KMS-11 (cell line): Measurements from ENCODE around the gene TACR1.

Source experiments
- H2AFZ ChIP-seq: fragments of 200-600 bp; sonication (generic); 2 replicates; pipeline ENCODE4 v1.6.1; 2016; ENCODE audit warnings: antibody characterized with exemption, mixed run types, low read depth
- H3K27ac ChIP-seq: fragments of 200-600 bp; sonication (generic); 2 replicates; pipeline ENCODE4 v1.6.1; 2016; ENCODE audit warnings: mild to moderate bottlenecking, mixed run types
- H3K27me3 ChIP-seq: fragments of 200-600 bp; sonication (generic); 2 replicates; pipeline ENCODE4 v1.6.1; 2017; ENCODE audit warnings: mild to moderate bottlenecking, low read depth, mixed run types, moderate library complexity; ENCODE audit not compliant: insufficient read depth
- H3K36me3 ChIP-seq: fragments of 200-600 bp; sonication (generic); 2 replicates; pipeline ENCODE4 v1.6.1; 2017; ENCODE audit warnings: mild to moderate bottlenecking, mixed run types; ENCODE audit not compliant: insufficient read depth
- H3K4me1 ChIP-seq: fragments of 200-600 bp; sonication (generic); 2 replicates; pipeline ENCODE4 v1.6.1; 2016; ENCODE audit warnings: mild to moderate bottlenecking, low read depth, mixed run types; ENCODE audit not compliant: poor library complexity, severe bottlenecking
- H3K4me2 ChIP-seq: fragments of 200-600 bp; sonication (generic); 2 replicates; pipeline ENCODE4 v1.7.0; 2016; ENCODE audit warnings: mild to moderate bottlenecking, mixed run types
- H3K4me3 ChIP-seq: fragments of 200-600 bp; sonication (generic); IDR thresholded peaks from 2 replicates; pipeline ENCODE4 v1.6.1; 2017; ENCODE audit warnings: low read depth, low read length, mixed read lengths; ENCODE audit not compliant: insufficient read depth
- H3K79me2 ChIP-seq: fragments of 200-600 bp; sonication (generic); 2 replicates; pipeline ENCODE4 v1.6.1; 2016; ENCODE audit warnings: low read depth, mixed run types; ENCODE audit not compliant: insufficient read depth
- H3K9ac ChIP-seq: fragments of 200-600 bp; sonication (generic); 2 replicates; pipeline ENCODE4 v1.6.1; 2016; ENCODE audit warnings: mild to moderate bottlenecking, mixed run types
- H4K20me1 ChIP-seq: fragments of 200-600 bp; sonication (generic); 2 replicates; pipeline ENCODE4 v1.6.1; 2016; ENCODE audit warnings: mild to moderate bottlenecking, mixed run types; ENCODE audit not compliant: insufficient read depth
- TF ChIP-seq, protein P1 (sequence below): fragments of 200-600 bp; sonication (generic); conservative IDR thresholded peaks from 2 replicates; pipeline ENCODE4 v1.6.1; 2017; ENCODE audit warnings: low read depth, mild to moderate bottlenecking, antibody characterized with exemption, low read length, moderate library complexity, mixed read lengths

Gene TACR1

DNA sequence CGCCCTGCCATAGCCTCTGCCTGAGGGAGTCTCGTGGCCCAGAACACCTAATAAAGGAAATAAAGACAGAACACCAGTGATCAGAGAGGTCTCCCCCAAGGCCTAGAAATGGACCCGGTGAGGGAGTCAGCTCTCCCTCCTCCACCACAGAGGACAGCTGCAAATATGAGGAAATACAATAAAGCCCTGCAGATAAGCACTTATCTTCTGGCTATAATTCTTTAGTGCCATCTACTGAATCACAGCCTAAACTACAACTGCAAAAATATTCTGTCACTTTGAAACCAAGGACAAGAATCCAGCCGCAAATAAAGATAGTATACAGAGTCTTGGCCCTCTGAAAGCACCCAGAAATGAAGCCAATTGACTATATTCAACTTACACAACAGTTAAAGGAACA, 42.4 kb upstream of the TACR1 start:
- no peaks in the 10 kb centered on the region for H3K79me2 ChIP-seq
- H3K36me3 ChIP-seq: no peaks in the 10 kb centered on the region
- no peaks in the 10 kb centered on the region for H3K27me3 ChIP-seq
- H3K27ac ChIP-seq: no peak overlapping the region
- H2AFZ ChIP-seq: no peak overlapping the region
- H4K20me1 ChIP-seq: no peaks in the 10 kb centered on the region
- TF ChIP-seq, protein P1, sequence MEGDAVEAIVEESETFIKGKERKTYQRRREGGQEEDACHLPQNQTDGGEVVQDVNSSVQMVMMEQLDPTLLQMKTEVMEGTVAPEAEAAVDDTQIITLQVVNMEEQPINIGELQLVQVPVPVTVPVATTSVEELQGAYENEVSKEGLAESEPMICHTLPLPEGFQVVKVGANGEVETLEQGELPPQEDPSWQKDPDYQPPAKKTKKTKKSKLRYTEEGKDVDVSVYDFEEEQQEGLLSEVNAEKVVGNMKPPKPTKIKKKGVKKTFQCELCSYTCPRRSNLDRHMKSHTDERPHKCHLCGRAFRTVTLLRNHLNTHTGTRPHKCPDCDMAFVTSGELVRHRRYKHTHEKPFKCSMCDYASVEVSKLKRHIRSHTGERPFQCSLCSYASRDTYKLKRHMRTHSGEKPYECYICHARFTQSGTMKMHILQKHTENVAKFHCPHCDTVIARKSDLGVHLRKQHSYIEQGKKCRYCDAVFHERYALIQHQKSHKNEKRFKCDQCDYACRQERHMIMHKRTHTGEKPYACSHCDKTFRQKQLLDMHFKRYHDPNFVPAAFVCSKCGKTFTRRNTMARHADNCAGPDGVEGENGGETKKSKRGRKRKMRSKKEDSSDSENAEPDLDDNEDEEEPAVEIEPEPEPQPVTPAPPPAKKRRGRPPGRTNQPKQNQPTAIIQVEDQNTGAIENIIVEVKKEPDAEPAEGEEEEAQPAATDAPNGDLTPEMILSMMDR: peak; percentile 74
- no peak overlapping the region for H3K4me2 ChIP-seq
- no peaks in the 10 kb centered on the region for H3K4me1 ChIP-seq
- no peak overlapping the region for H3K9ac ChIP-seq
- H3K4me3 ChIP-seq: no peak overlapping the region

DNA sequence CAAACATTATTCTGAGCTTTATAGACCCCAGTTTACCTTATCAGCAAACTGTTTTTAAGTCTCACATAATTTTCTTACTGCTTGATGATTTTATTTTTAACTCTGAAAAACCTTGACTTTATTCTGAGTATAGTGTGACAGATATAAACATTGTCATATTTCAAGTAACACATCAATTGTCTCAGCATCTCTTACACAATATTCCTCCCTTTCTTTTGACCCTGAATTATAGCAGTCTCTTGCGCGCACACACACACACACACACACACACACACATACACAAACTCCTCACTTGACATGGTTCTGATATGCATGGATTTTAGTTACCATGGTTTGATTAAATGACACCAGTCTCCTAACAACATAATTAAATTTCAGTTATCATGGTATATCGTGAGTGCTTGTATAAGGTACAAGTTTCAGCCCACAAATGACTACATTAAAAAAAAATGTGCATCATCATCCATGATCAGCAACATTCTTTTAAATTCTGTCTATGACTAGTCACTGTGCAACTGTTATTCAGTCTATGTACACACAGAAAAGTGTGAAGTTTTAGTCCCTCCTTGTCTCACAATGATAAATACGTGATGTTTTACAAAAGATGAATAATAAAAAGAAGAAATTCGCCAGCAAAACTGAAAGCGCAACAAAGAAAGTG, 39.5 kb upstream of the TACR1 start:
- H3K79me2 ChIP-seq: no peaks in the 10 kb centered on the region
- H3K27me3 ChIP-seq: no peaks in the 10 kb centered on the region
- H3K4me2 ChIP-seq: no peak overlapping the region
- H3K27ac ChIP-seq: no peak overlapping the region
- H3K9ac ChIP-seq: no peak overlapping the region
- no peak overlapping the region for H3K4me3 ChIP-seq
- no peaks in the 10 kb centered on the region for H3K36me3 ChIP-seq
- H2AFZ ChIP-seq: no peak overlapping the region
- no peaks in the 10 kb centered on the region for H4K20me1 ChIP-seq
- TF ChIP-seq, protein P1: no peak
- H3K4me1 ChIP-seq: no peaks in the 10 kb centered on the region

DNA sequence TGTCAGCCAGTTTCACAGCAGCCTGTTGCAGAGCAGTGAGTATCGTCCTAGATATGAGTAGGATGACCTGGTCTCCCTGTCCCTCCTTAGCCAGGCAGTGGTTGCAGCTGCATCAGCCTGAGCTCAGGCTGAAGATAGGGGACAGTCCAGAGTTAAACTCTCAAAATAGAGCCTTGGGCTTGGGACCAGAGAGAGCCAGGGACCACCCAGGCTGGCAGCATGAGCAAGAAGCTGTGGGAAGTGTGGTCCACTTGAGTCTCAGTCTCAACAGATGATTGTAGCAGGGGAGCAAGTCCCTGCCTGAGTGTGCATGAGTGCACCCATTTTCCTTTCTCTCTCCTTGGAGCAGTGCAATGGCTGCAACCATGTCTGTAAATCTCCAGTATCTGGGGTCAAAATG, 38.0 kb upstream of the TACR1 start:
- TF ChIP-seq, protein P1: no peak
- no peaks in the 10 kb centered on the region for H3K4me1 ChIP-seq
- H3K9ac ChIP-seq: no peak overlapping the region
- H3K27ac ChIP-seq: no peak overlapping the region
- no peaks in the 10 kb centered on the region for H3K36me3 ChIP-seq
- no peaks in the 10 kb centered on the region for H3K27me3 ChIP-seq
- H3K79me2 ChIP-seq: no peaks in the 10 kb centered on the region
- no peaks in the 10 kb centered on the region for H4K20me1 ChIP-seq
- H3K4me3 ChIP-seq: no peak overlapping the region
- no peak overlapping the region for H2AFZ ChIP-seq
- no peak overlapping the region for H3K4me2 ChIP-seq

DNA sequence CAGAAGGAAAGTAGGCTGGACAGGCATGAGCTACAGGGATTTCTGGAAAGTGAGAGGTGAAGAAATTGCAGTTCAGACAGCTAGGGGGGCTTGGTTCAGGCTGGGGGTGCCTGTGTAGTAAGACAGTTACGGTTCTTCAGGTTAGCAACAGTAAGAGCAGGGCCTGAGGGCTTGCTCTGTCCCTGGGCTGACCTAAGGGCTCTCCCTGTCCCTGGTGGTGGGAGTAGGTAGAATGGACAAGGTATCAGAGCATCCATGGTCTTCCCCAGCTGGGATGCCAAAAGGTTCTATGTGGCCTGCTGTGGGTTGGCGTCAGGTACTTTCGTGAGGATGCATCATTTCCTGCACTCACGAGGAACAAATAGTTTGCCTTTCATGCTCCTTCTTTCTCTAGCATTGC, 34.6 kb upstream of the TACR1 start:
- no peak overlapping the region for H3K4me2 ChIP-seq
- H4K20me1 ChIP-seq: no peaks in the 10 kb centered on the region
- H2AFZ ChIP-seq: no peak overlapping the region
- H3K9ac ChIP-seq: no peak overlapping the region
- H3K36me3 ChIP-seq: no peaks in the 10 kb centered on the region
- H3K4me3 ChIP-seq: no peak overlapping the region
- H3K4me1 ChIP-seq: no peaks in the 10 kb centered on the region
- TF ChIP-seq, protein P1: no peak
- H3K27me3 ChIP-seq: no peaks in the 10 kb centered on the region
- H3K79me2 ChIP-seq: no peaks in the 10 kb centered on the region
- H3K27ac ChIP-seq: no peak overlapping the region
